A673 (cell line): ENCODE results near the gene CYP19A1.

ENCODE experiments used
- EZH2 ChIP-seq: fragments of 200-600 bp; sonication (generic); IDR thresholded peaks from 2 replicates; pipeline ENCODE4 v1.6.1; 2017; ENCODE audit warnings: borderline replicate concordance, low read depth, mild to moderate bottlenecking, mixed read lengths, antibody characterized with exemption, low read length; ENCODE audit not compliant: poor library complexity, severe bottlenecking
- TF ChIP-seq, protein P1 (sequence below): fragments of 300-800, 200-600 bp; sonication (generic); conservative IDR thresholded peaks from 2 replicates; pipeline ENCODE4 v1.5.1; 2017; ENCODE audit warnings: low read depth, mild to moderate bottlenecking, antibody characterized with exemption, low read length, moderate library complexity, mixed read lengths

DNA sequence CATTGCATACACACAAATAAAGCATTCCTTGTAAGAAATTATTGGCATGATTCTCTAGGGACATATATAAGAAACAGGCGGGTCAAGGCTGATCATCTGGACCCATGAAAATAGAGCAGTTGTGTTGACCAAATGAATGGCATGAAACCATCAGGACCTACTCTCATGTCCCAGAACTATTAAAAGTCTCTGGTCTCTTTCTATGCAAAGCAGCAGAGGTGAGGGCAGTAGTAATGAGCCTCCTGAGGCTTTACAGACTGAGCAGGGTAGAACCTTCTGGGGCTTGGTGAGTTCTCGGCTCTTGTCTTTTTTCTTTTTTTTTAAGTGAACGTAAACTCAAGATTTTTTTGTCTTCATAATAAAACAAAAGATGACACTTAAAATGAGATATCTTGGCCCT, 12.3 kb upstream of the CYP19A1 start:
- TF ChIP-seq, protein P1, sequence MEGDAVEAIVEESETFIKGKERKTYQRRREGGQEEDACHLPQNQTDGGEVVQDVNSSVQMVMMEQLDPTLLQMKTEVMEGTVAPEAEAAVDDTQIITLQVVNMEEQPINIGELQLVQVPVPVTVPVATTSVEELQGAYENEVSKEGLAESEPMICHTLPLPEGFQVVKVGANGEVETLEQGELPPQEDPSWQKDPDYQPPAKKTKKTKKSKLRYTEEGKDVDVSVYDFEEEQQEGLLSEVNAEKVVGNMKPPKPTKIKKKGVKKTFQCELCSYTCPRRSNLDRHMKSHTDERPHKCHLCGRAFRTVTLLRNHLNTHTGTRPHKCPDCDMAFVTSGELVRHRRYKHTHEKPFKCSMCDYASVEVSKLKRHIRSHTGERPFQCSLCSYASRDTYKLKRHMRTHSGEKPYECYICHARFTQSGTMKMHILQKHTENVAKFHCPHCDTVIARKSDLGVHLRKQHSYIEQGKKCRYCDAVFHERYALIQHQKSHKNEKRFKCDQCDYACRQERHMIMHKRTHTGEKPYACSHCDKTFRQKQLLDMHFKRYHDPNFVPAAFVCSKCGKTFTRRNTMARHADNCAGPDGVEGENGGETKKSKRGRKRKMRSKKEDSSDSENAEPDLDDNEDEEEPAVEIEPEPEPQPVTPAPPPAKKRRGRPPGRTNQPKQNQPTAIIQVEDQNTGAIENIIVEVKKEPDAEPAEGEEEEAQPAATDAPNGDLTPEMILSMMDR, result no peak
- TF ChIP-seq EZH2, result no peak
